ENCODE results near the gene NTF4. TPM values are rescaled to one million over a fixed set of nuclear protein-coding genes. Genes with fewer than 3 reads are reported as not detected.
"Not testable (repeated sequence)": the region's sequence is repeated elsewhere in the genome, so short reads cannot be mapped to it uniquely, and the experiment has no call there.

NTF4 gene
- total and polyA plus RNA-seq, 9 donors, result 0.13 to 0.46 (median 0.25) TPM; not detected in 5

DNA sequence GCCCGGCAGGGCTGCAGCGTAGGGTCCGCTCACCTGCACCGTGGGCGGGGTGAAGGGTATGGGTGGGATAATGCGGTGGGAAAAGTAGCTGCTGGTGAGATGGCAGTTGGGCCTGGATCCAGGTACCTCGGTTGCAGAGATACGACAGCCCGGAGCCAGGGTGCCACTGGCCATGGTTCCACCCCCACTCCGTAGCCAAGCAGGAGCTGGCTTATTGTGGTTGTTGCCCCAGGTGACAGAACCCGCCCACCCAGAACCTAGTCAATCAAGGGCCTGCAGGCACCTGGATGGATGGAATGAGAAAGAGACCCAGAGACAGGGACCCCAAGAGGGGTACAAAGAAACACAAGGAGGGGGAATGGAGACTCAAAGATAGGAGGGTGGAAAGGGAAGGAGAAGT, 44.3 kb downstream of the NTF4 start:
- H3K27me3 ChIP-seq, result no peaks in the 10 kb centered on the region
- no peak for DNase-seq
- H3K4me1 ChIP-seq (ENCODE audit: insufficient read depth), result peaks cover 7% of the 10 kb centered on the region
- no peaks in the 10 kb centered on the region for H3K36me3 ChIP-seq
- H3K27ac ChIP-seq, result no peak overlapping the region
- 69 to 79% (median 73%) methylated on average over 11 of the region's 11 CpGs for WGBS, 3 donors
- H3K4me3 ChIP-seq, result no peak overlapping the region
- intact Hi-C loops (cut with DNase I), result no loop called here
- TF ChIP-seq POLR2A (IDR thresholded peaks at IDR 0.05) (no peak), EP300 (IDR thresholded peaks at IDR 0.05) (no peak)
- TF ChIP-seq, protein P1, sequence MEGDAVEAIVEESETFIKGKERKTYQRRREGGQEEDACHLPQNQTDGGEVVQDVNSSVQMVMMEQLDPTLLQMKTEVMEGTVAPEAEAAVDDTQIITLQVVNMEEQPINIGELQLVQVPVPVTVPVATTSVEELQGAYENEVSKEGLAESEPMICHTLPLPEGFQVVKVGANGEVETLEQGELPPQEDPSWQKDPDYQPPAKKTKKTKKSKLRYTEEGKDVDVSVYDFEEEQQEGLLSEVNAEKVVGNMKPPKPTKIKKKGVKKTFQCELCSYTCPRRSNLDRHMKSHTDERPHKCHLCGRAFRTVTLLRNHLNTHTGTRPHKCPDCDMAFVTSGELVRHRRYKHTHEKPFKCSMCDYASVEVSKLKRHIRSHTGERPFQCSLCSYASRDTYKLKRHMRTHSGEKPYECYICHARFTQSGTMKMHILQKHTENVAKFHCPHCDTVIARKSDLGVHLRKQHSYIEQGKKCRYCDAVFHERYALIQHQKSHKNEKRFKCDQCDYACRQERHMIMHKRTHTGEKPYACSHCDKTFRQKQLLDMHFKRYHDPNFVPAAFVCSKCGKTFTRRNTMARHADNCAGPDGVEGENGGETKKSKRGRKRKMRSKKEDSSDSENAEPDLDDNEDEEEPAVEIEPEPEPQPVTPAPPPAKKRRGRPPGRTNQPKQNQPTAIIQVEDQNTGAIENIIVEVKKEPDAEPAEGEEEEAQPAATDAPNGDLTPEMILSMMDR (IDR thresholded peaks at IDR 0.05), result no peak
- no peaks in the 10 kb centered on the region for H3K9me3 ChIP-seq

DNA sequence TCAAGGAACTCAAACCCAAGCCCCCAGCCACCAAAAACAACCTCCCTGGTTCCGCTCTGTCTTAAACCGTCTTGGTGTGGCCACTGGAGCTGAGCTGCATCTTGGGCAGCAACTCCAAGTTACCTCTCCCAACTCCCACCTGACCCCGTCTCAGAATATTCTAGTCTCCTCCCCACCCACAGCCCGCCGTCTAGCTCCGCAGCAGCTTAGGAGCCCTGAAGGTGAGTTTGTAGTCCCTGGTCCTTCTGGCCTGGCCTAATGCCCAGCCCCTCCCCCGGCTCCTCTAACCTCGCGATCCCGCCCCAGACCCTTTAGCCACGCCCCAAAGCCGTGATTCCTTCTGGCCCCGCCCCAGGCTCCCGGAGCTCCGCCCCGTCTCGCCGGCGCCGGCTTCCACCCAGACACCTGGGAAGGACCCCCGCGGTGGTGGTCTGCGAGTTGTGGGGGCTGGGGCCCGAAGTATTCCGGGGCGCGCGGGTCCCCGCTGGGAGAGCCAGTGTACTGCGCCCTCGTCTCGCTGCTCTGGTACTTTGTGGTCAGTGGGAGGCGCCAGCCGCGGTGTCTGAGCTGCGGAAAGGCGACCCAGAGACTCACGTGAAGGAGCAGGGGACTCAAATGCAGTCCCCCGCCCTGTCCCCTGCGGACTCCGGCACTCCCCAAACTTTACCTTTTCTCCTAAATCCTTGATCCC, 45.2 kb downstream of the NTF4 start:
- Histone ChIP-seq H3K4me1 (ENCODE audit: insufficient read depth) (peaks cover 7% of the 10 kb centered on the region), H3K27ac (no peak overlapping the region), H3K4me3 (peak overlapping the region; percentile 29), H3K9me3 (no peaks in the 10 kb centered on the region), H3K36me3 (no peaks in the 10 kb centered on the region), H3K27me3 (no peaks in the 10 kb centered on the region)
- peak; percentile 39 to 75 (median 52) for DNase-seq
- TF ChIP-seq POLR2A (IDR thresholded peaks at IDR 0.05) (no peak), EP300 (IDR thresholded peaks at IDR 0.05) (no peak)
- TF ChIP-seq, protein P1 (IDR thresholded peaks at IDR 0.05), result no peak
- WGBS, 3 donors, result 7 to 13% (median 8%) methylated on average over 30 to 41 of the region's 41 CpGs
- intact Hi-C loops (cut with DNase I), result no loop called here

DNA sequence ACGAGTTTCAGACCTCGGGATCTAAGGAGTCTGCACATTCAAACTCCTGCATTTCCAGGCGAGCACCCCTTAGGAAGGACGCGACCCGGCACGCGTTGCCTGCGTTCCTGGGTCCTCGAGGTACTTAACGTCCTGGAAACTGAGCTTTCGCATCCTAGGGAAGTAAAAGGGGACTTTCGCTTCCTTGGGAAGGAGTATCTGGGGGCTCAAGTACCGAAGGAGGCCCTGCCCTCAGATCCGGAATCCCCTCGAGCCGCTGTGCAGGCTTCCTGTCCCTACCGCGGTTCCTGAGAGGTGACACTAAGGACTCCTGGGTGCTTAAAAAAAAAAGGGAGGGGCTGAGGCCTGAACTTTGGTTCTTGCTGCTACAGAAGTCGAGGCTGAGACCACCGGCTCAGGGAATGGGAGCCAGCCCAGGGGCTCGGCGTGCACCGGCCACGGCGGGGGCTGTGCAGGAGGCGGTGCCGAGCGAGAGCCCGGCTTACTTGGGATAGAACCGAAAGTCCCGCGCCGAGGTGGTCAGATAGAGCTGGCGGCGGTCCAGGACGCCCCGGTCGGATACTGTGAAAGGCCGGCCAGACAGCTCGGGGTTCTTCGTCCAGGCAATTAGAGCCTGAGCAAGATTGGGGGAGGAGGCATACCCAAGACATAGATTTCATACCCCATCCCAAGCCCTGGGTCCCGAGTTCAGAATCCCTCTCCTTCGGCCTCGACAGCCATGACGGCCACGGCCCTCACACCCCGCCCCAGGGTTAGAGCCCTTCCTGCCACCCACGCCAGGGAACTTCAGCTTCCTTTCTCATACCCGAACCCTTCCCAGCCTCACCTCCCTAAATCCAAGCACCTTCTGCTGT, 46.0 kb downstream of the NTF4 start:
- H3K27ac ChIP-seq; H3K4me1 ChIP-seq (ENCODE audit: insufficient read depth); H3K36me3 ChIP-seq; intact Hi-C loops (cut with DNase I); H3K27me3 ChIP-seq; H3K9me3 ChIP-seq: not testable (repeated sequence)
- H3K4me3 ChIP-seq, result peak overlapping the region; percentile 29
- 1 to 2% (median 1%) methylated on average over 49 to 50 of the region's 50 CpGs for WGBS, 3 donors
- peak in 4 of 5 donors; percentile 44 to 71 (median 50) for DNase-seq

DNA sequence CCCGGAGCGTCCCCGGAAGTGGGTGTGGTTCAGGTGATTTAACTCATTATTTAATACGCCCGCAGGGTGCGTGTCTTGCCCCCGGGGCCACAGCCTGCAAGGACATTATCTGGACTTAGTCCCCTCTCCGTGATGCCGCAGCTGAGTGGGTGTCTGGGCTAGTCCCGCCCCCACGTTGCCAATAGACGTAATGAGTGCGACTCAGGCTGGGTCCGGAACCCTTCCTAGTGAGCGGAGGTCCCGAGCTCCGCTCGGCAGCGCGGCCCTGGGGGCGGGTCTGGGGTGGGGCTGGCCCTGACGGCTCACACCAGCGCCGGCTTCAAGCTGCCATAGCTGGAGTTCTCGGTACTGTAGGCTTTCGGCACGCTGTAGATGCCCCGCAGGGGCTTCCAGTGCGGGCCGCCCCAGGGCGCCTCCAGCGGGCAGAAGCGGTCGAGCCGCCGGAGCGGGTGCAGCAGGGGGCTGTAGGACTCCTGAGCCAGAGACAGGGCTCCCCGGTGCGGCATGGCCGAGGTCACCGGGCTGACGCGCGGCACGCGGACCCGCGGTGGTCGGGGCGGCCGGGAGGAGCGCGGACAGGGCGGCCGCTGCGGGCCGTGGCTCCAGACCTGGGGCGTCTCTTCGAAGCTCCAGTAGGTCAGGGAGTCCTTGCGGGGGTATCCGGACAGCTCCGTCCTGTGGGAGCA, 46.8 kb downstream of the NTF4 start:
- 1 to 3% (median 1%) methylated on average over 17 to 62 of the region's 62 CpGs for WGBS, 3 donors
- H3K4me3 ChIP-seq, result peak overlapping the region; percentile 29
- H3K27ac ChIP-seq, result no peak overlapping the region
- H3K27me3 ChIP-seq, result no peaks in the 10 kb centered on the region
- intact Hi-C loops (cut with DNase I), result no loop called here
- DNase-seq, result peak in 3 of 5 donors; percentile 29 to 62 (median 54)
- H3K4me1 ChIP-seq (ENCODE audit: insufficient read depth), result peaks cover 7% of the 10 kb centered on the region
- TF ChIP-seq, protein P1 (IDR thresholded peaks at IDR 0.05), result no peak
- TF ChIP-seq EP300 (IDR thresholded peaks at IDR 0.05), result no peak
- TF ChIP-seq POLR2A (IDR thresholded peaks at IDR 0.05), result no peak
- H3K36me3 ChIP-seq, result no peaks in the 10 kb centered on the region
- H3K9me3 ChIP-seq, result no peaks in the 10 kb centered on the region

Measured in ovary (tissue), 9 donors.